ENCODE results near the gene NDUFS8. TPM values are rescaled to one million over a fixed set of nuclear protein-coding genes. Genes with fewer than 3 reads are reported as not detected.
A peak's percentile ranks its signal among the peaks of the same experiment; 100 is the strongest.

The NDUFS8 gene
- total and polyA plus RNA-seq, 5 experiments from 2014 or later: 81.5 to 203 (median 184) TPM

GRCh38 chr11:68043349-68044144 lies 13.1 kb downstream of the NDUFS8 start:
- Mint-ChIP-seq H3K27me3 (no peaks in the 10 kb centered on the region), H3K36me3 (peaks cover 0 to 17% (median 0%) of the 10 kb centered on the region in 3 donors), H3K27ac (no peak overlapping the region), H3K9me3 (no peaks in the 10 kb centered on the region), H3K4me3 (no peak overlapping the region), H3K4me1 (peaks cover 9 to 25% (median 19%) of the 10 kb centered on the region in 4 donors)
- peak in 1 of 10 donors; percentile 50 for DNase-seq
- POLR2A ChIA-PET: no interaction called here
- no peak for ATAC-seq

GRCh38 chr11:68044145-68044813 lies 13.8 kb downstream of the NDUFS8 start:
- Mint-ChIP-seq H3K9me3 (no peaks in the 10 kb centered on the region), H3K36me3 (peaks cover 0 to 23% (median 0%) of the 10 kb centered on the region in 3 donors), H3K27me3 (no peaks in the 10 kb centered on the region), H3K4me3 (no peak overlapping the region), H3K27ac (peak overlapping the region in 1 of 10 donors; percentile 25), H3K4me1 (peaks cover 9 to 22% (median 18%) of the 10 kb centered on the region in 4 donors)
- ATAC-seq (no peak), DNase-seq (peak in 1 of 10 donors; percentile 52)
- POLR2A ChIA-PET: no interaction called here

- POLR2A ChIA-PET: no interaction called here
- H3K27ac Mint-ChIP-seq: no peak overlapping the region
- peaks cover 0 to 23% (median 0%) of the 10 kb centered on the region in 3 donors for H3K36me3 Mint-ChIP-seq
- no peaks in the 10 kb centered on the region for H3K9me3 Mint-ChIP-seq
- H3K4me3 Mint-ChIP-seq: no peak overlapping the region
- no peak for ATAC-seq
- DNase-seq: peak in 1 of 10 donors; percentile 51
- H3K27me3 Mint-ChIP-seq: no peaks in the 10 kb centered on the region
- H3K4me1 Mint-ChIP-seq: peaks cover 7 to 16% (median 15%) of the 10 kb centered on the region in 4 donors
These were observed 14.4 kb downstream of the NDUFS8 start for GRCh38 chr11:68044898-68045351.

DNA sequence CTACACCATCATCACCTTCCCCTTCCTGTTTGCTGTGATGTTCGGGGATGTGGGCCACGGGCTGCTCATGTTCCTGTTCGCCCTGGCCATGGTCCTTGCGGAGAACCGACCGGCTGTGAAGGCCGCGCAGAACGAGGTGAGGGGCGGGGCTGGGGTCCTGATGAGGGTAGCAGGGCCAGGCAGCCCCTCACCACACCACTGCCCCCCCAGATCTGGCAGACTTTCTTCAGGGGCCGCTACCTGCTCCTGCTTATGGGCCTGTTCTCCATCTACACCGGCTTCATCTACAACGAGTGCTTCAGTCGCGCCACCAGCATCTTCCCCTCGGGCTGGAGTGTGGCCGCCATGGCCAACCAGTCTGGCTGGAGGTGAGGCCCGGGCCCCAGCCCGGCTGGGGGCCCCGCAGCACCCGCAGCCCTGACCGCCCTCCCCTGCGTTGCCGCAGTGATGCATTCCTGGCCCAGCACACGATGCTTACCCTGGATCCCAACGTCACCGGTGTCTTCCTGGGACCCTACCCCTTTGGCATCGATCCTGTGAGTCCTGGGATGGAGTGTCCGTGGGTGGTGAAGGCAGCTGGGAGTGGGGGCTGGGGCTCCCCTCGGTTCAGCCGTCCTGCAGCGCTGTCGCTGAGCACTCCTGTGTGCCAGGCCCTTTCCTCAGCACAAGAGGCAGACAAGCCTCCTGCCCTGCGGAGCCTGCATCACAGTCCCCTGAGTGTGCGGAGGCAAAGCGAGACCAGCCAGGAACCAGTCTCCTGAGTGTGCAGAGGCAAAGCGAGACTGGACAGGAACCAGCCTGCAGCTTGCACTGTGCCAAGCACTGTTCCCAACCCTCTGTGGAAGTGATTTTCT lies 17.2 kb downstream of the NDUFS8 start:
- no peaks in the 10 kb centered on the region for H3K9me3 Mint-ChIP-seq
- H3K36me3 Mint-ChIP-seq: peaks cover 0 to 33% (median 0%) of the 10 kb centered on the region in 3 donors
- H3K27me3 Mint-ChIP-seq: no peaks in the 10 kb centered on the region
- POLR2A ChIA-PET: interaction anchor here (0.5 to 1.1 kb wide), 3 partner anchors 8 to 448 kb away, joined by 3 to 4 read pairs (median 3); partner anchors contain the start of gene TCIRG1
- ATAC-seq: no peak
- no peaks in the 10 kb centered on the region for H3K4me1 Mint-ChIP-seq
- no peak overlapping the region for H3K27ac Mint-ChIP-seq
- no peak overlapping the region for H3K4me3 Mint-ChIP-seq
- no peak for DNase-seq

DNA sequence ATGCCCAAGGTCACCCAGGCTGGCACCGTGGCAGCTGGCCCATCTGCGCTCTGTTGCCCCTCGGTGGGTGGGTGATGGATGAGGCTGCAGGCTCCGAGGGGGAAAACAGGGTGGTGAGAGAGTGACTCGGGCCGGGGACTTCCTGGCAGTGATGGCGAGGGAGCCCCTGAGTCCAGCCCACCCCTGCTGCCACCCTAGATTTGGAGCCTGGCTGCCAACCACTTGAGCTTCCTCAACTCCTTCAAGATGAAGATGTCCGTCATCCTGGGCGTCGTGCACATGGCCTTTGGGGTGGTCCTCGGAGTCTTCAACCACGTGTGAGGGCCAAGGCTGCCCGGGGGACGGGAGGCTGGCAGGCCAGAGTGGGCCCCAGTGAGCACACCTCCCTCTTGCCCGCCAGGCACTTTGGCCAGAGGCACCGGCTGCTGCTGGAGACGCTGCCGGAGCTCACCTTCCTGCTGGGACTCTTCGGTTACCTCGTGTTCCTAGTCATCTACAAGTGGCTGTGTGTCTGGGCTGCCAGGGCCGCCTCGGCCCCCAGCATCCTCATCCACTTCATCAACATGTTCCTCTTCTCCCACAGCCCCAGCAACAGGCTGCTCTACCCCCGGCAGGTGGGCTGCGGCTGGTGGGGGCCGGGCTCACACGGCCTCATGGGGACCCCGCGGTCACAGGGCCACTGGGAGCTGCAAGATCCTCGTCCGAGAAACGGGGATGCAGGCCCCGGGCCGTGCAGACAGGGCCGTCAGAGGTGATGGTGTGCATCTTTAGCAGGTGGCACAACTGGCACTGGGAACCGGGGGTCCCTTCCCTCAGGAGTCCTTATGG lies 18.4 kb downstream of the NDUFS8 start:
- DNase-seq (peak in 1 of 10 donors; percentile 53), ATAC-seq (no peak)
- no peak overlapping the region for H3K4me3 Mint-ChIP-seq
- H3K36me3 Mint-ChIP-seq: peaks cover 0 to 36% (median 0%) of the 10 kb centered on the region in 3 donors
- POLR2A ChIA-PET: interaction anchor here (1.0 kb wide), 1 partner anchor 9 kb away, joined by 3 read pairs; no protein-coding TSS in a partner anchor
- no peaks in the 10 kb centered on the region for H3K9me3 Mint-ChIP-seq
- no peaks in the 10 kb centered on the region for H3K27me3 Mint-ChIP-seq
- H3K4me1 Mint-ChIP-seq: no peaks in the 10 kb centered on the region
- H3K27ac Mint-ChIP-seq: no peak overlapping the region

DNA sequence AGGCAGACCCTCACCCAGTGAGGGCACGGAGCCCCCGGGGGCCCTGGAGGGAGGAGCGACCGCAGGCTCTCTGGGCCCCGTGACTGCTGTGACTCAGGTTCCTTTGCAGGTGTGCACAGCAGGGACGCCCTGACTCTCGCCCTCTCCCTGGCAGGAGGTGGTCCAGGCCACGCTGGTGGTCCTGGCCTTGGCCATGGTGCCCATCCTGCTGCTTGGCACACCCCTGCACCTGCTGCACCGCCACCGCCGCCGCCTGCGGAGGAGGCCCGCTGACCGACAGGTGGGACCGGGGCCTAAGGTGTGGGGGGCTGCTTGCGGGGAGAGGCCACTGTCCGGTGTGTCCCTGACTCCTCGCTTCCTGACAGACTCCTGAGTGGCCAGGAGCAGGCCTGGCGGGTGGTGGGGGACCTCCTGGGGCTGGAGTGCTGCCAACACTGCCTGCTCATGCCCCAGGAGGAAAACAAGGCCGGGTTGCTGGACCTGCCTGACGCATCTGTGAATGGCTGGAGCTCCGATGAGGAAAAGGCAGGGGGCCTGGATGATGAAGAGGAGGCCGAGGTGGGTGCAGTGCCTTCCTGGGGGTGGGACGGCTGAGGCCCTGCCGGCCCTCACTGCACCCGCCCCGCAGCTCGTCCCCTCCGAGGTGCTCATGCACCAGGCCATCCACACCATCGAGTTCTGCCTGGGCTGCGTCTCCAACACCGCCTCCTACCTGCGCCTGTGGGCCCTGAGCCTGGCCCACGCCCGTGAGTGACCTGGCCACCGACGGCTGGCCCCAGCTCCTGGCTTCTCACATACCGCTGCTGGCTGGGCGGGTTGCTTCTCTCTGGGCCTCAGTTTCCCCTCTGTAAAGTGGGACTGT lies 19.3 kb downstream of the NDUFS8 start:
- ATAC-seq (no peak), DNase-seq (no peak)
- no peaks in the 10 kb centered on the region for H3K4me1 Mint-ChIP-seq
- no peak overlapping the region for H3K27ac Mint-ChIP-seq
- no peaks in the 10 kb centered on the region for H3K9me3 Mint-ChIP-seq
- POLR2A ChIA-PET: no interaction called here
- no peak overlapping the region for H3K4me3 Mint-ChIP-seq
- H3K36me3 Mint-ChIP-seq: peaks cover 0 to 32% (median 0%) of the 10 kb centered on the region in 3 donors
- H3K27me3 Mint-ChIP-seq: no peaks in the 10 kb centered on the region

DNA sequence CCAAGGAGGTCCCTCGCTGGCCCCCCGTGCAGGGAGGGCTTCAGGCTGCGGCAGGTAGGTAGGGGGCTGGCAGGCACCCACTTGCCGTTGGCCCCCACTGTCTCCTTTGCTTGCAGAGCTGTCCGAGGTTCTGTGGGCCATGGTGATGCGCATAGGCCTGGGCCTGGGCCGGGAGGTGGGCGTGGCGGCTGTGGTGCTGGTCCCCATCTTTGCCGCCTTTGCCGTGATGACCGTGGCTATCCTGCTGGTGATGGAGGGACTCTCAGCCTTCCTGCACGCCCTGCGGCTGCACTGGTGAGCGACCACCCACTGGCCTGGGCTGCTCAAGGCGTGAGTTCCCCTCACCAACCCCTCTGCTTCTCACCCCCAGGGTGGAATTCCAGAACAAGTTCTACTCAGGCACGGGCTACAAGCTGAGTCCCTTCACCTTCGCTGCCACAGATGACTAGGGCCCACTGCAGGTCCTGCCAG lies 19.9 kb downstream of the NDUFS8 start:
- Mint-ChIP-seq H3K9me3 (no peaks in the 10 kb centered on the region), H3K36me3 (peaks cover 0 to 31% (median 0%) of the 10 kb centered on the region in 3 donors), H3K27me3 (no peaks in the 10 kb centered on the region), H3K4me1 (no peaks in the 10 kb centered on the region), H3K27ac (no peak overlapping the region), H3K4me3 (no peak overlapping the region)
- DNase-seq (no peak), ATAC-seq (no peak)
- POLR2A ChIA-PET: no interaction called here

DNA sequence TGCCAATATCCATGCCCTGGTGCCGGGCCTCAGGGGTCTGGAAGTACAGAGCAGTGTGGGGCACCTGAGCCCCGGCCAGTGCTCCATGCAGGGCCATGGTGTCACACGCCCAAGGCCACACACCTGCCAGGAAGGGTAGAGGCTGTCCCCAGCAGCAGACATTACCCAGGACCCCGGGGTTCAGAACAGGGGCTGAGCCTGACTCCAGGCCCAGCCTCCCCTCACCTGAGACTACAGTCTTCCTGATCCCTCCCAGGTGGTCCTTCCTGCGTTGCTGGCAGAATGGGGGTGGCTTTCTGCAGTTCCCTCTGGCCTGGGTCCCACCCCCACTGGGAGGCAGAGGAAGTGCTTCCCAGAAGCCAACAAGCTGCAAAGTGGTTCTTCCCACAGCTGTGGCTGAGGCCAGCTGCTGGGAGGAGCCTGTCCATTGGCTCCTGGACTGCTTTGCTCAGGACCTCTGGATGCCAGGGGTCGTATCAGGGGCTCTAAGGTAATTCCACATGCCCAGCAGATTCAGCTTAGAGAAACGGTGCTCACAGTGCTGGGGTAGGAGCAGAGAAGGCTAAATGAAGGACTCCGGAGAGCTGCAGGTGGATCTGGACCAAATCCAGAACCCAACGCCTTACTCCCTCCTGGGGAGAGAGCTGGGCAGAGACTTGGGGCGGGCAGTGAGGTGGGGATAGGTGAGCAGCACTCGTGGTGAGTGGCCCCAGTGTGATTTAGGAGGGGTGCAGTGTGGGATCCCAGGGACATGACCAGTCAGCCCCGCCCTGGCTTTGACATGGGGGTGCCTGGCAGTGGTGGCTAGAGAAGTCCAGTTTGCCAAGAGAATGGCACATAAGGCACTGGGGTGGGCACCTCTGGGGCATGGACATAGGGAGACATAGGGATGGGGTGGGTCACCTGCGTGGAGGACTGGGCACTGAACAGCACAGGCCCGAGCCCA lies 21.0 kb downstream of the NDUFS8 start:
- H3K9me3 Mint-ChIP-seq: no peaks in the 10 kb centered on the region
- peaks cover 0 to 23% (median 0%) of the 10 kb centered on the region in 3 donors for H3K36me3 Mint-ChIP-seq
- no peaks in the 10 kb centered on the region for H3K4me1 Mint-ChIP-seq
- POLR2A ChIA-PET: no interaction called here
- no peak overlapping the region for H3K4me3 Mint-ChIP-seq
- ATAC-seq (no peak), DNase-seq (no peak)
- H3K27me3 Mint-ChIP-seq: no peaks in the 10 kb centered on the region
- H3K27ac Mint-ChIP-seq: peak overlapping the region in 6 of 10 donors; percentile 19 to 85 (median 70)

GRCh38 chr11:68052137-68052873 lies 21.8 kb downstream of the NDUFS8 start:
- Mint-ChIP-seq H3K9me3 (no peaks in the 10 kb centered on the region), H3K4me3 (no peak overlapping the region), H3K36me3 (peaks cover 0 to 21% (median 0%) of the 10 kb centered on the region in 3 donors), H3K27ac (peak overlapping the region in 5 of 10 donors; percentile 14 to 85 (median 31)), H3K4me1 (no peaks in the 10 kb centered on the region), H3K27me3 (no peaks in the 10 kb centered on the region)
- POLR2A ChIA-PET: interaction anchor here (1.8 kb wide), 1 partner anchor 24 kb away, joined by 4 read pairs; no protein-coding TSS in a partner anchor
- no peak for DNase-seq
- ATAC-seq: no peak

GRCh38 chr11:68053117-68053516 lies 22.6 kb downstream of the NDUFS8 start:
- H3K4me1 Mint-ChIP-seq: no peaks in the 10 kb centered on the region
- ATAC-seq (no peak), DNase-seq (no peak)
- no peaks in the 10 kb centered on the region for H3K27me3 Mint-ChIP-seq
- H3K9me3 Mint-ChIP-seq: no peaks in the 10 kb centered on the region
- H3K36me3 Mint-ChIP-seq: peaks cover 0 to 21% (median 0%) of the 10 kb centered on the region in 3 donors
- H3K27ac Mint-ChIP-seq: peak overlapping the region in 3 of 10 donors; percentile 24 to 85 (median 60)
- POLR2A ChIA-PET: interaction anchor here (1.8 kb wide), 1 partner anchor 23 kb away, joined by 4 read pairs; no protein-coding TSS in a partner anchor
- H3K4me3 Mint-ChIP-seq: no peak overlapping the region
